MM.1S (cell line): ENCODE measurements around the gene POLR2H.

ENCODE experiments used
- DNase-seq: peaks from one replicate; pipeline ENCODE4 v3.0.0-alpha.2; 2015
- H2AFZ ChIP-seq: fragments of 300-600 bp; sonication (generic); 2 replicates; pipeline ENCODE4 v1.6.0; 2016; ENCODE audit warnings: antibody characterized with exemption, low read length
- H3F3A ChIP-seq: fragments of 300-600 bp; sonication (generic); 2 replicates; pipeline ENCODE4 v1.6.1; 2016; ENCODE audit warnings: mild to moderate bottlenecking, antibody characterized with exemption, low read length, moderate library complexity, mixed read lengths; ENCODE audit not compliant: insufficient read depth
- H3K27ac ChIP-seq: fragments of 300-600 bp; sonication (generic); 2 replicates; pipeline ENCODE4 v1.5.1; 2016; ENCODE audit warnings: mild to moderate bottlenecking, low read length
- H3K27me3 ChIP-seq: fragments of 300-600 bp; sonication (generic); replicated peaks from 2 replicates; pipeline ENCODE4 v1.6.0; 2016; ENCODE audit warnings: low read length; ENCODE audit not compliant: insufficient read depth
- H3K36me3 ChIP-seq: fragments of 300-600 bp; sonication (generic); replicated peaks from 2 replicates; pipeline ENCODE4 v1.6.1; 2016; ENCODE audit warnings: mild to moderate bottlenecking, low read length, mixed read lengths; ENCODE audit not compliant: insufficient read depth
- H3K4me1 ChIP-seq: fragments of 300-600 bp; sonication (generic); 2 replicates; pipeline ENCODE4 v1.6.1; 2016; ENCODE audit warnings: low read length, mixed read lengths
- H3K4me2 ChIP-seq: fragments of 300-600 bp; sonication (generic); 2 replicates; pipeline ENCODE4 v1.6.0; 2016; ENCODE audit warnings: low read depth, low read length
- H3K4me3 ChIP-seq: fragments of 300-600 bp; sonication (generic); 2 replicates; pipeline ENCODE4 v1.5.1; 2016; ENCODE audit warnings: low read length, mixed read lengths
- H3K79me2 ChIP-seq: fragments of 300-600 bp; sonication (generic); 2 replicates; pipeline ENCODE4 v1.6.1; 2016; ENCODE audit warnings: mixed run types, low read length, mixed read lengths
- H3K9ac ChIP-seq: fragments of 300-600 bp; sonication (generic); 2 replicates; pipeline ENCODE4 v1.6.1; 2016; ENCODE audit warnings: low read length, mixed read lengths
- H3K9me2 ChIP-seq: fragments of 300-600 bp; sonication (generic); replicated peaks from 2 replicates; pipeline ENCODE4 v1.6.1; 2016; ENCODE audit warnings: mild to moderate bottlenecking, low read length, mixed read lengths; ENCODE audit not compliant: insufficient read depth
- H3K9me3 ChIP-seq: fragments of 300-600 bp; sonication (generic); replicated peaks from 2 replicates; pipeline ENCODE4 v1.6.1; 2016; ENCODE audit warnings: mild to moderate bottlenecking, low read length, mixed read lengths; ENCODE audit not compliant: insufficient read depth
- H4K20me1 ChIP-seq: fragments of 300-600 bp; sonication (generic); 2 replicates; pipeline ENCODE4 v1.6.1; 2016; ENCODE audit warnings: mild to moderate bottlenecking, low read length, moderate library complexity, mixed read lengths; ENCODE audit not compliant: insufficient read depth
- CTCF ChIP-seq: fragments of 300-600 bp; sonication (generic); IDR thresholded peaks from 2 replicates; pipeline ENCODE4 v1.5.1; 2016; ENCODE audit warnings: antibody characterized with exemption, low read length, mixed read lengths
- EZH2 ChIP-seq: fragments of 300-600 bp; sonication (generic); optimal IDR thresholded peaks from 2 replicates; pipeline ENCODE3; 2017; ENCODE audit warnings: low read depth, mild to moderate bottlenecking, antibody characterized with exemption, low read length, mixed read lengths
- EZH2phosphoT487 ChIP-seq: fragments of 300-600 bp; sonication (generic); IDR thresholded peaks from 2 replicates; pipeline ENCODE4 v1.6.1; 2018; ENCODE audit warnings: antibody characterized with exemption, low read length

Gene POLR2H

GRCh38 chr3:184362668-184363546 is 1.4 kb downstream of the POLR2H start:
- H3F3A ChIP-seq: peaks cover 19% of the 10 kb centered on the region
- peak overlapping the region; percentile 92 for H2AFZ ChIP-seq
- peak; percentile 100 for DNase-seq
- peak overlapping the region; percentile 86 for H3K4me2 ChIP-seq
- no peaks in the 10 kb centered on the region for H3K27me3 ChIP-seq
- peak overlapping the region; percentile 82 for H3K4me3 ChIP-seq
- no peaks in the 10 kb centered on the region for H3K9me2 ChIP-seq
- H3K9me3 ChIP-seq: no peaks in the 10 kb centered on the region
- H4K20me1 ChIP-seq: no peaks in the 10 kb centered on the region
- 0 out of 2 replicates have a peak, but pooled peaks cover 7% of the 10 kb centered on the region for H3K36me3 ChIP-seq
- peaks cover 30% of the 10 kb centered on the region for H3K79me2 ChIP-seq
- H3K27ac ChIP-seq: peak overlapping the region; percentile 74
- TF ChIP-seq CTCF (peak; percentile 88), EZH2 (no peak), EZH2phosphoT487 (no peak)
- H3K9ac ChIP-seq: peak overlapping the region; percentile 73
- 0 out of 2 replicates have a peak, but pooled peaks cover 6% of the 10 kb centered on the region for H3K4me1 ChIP-seq

- H4K20me1 ChIP-seq: no peaks in the 10 kb centered on the region
- DNase-seq: no peak
- no peak for TF ChIP-seq CTCF
- TF ChIP-seq EZH2phosphoT487: no peak
- TF ChIP-seq EZH2: no peak
- peaks cover 25% of the 10 kb centered on the region for H3F3A ChIP-seq
- H3K4me2 ChIP-seq: no peak overlapping the region
- H3K79me2 ChIP-seq: peaks cover 30% of the 10 kb centered on the region
- no peaks in the 10 kb centered on the region for H3K9me2 ChIP-seq
- H3K27ac ChIP-seq: no peak overlapping the region
- no peaks in the 10 kb centered on the region for H3K27me3 ChIP-seq
- no peak overlapping the region for H2AFZ ChIP-seq
- H3K9me3 ChIP-seq: no peaks in the 10 kb centered on the region
- peaks cover 15% of the 10 kb centered on the region; the same call in 1 of the 2 replicates for H3K36me3 ChIP-seq
- H3K4me3 ChIP-seq: no peak overlapping the region
- H3K4me1 ChIP-seq: 0 out of 2 replicates have a peak, but pooled peaks cover 6% of the 10 kb centered on the region
- H3K9ac ChIP-seq: no peak overlapping the region
These were observed 5.2 kb downstream of the POLR2H start for GRCh38 chr3:184366619-184367289.

DNA sequence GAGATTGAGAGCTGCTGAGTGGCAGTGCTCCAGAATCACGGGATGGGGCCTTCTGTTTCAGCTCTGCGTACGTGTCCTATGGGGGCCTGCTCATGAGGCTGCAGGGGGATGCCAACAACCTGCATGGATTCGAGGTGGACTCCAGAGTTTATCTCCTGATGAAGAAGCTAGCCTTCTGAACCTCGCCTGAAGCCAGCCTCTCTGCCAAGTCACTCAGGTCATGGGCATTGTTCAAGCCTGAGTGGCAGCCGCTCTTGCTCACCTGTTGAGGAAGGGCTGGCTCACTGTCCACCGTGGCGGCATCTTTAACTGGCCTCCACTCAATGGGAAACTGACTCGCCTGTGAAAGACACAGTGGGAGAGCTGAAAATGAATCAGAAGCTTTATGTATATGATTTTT is 6.6 kb downstream of the POLR2H start:
- Histone ChIP-seq H3K4me1 (0 out of 2 replicates have a peak, but pooled peaks cover 6% of the 10 kb centered on the region), H4K20me1 (no peaks in the 10 kb centered on the region), H3K9ac (no peak overlapping the region), H3K4me2 (no peak overlapping the region), H3K4me3 (no peak overlapping the region), H3K27ac (no peak overlapping the region), H2AFZ (no peak overlapping the region), H3K36me3 (peaks cover 15% of the 10 kb centered on the region; the same call in 1 of the 2 replicates), H3K9me2 (no peaks in the 10 kb centered on the region), H3K79me2 (peaks cover 25% of the 10 kb centered on the region), H3K27me3 (no peaks in the 10 kb centered on the region), H3F3A (0 out of 2 replicates have a peak, but pooled peaks cover 13% of the 10 kb centered on the region), H3K9me3 (no peaks in the 10 kb centered on the region)
- TF ChIP-seq EZH2 (no peak), EZH2phosphoT487 (no peak), CTCF (no peak)
- DNase-seq: no peak
